Neural crest cell (in vitro differentiated cells): ENCODE data around the gene ATP6V1D. TPM values are rescaled to one million over a fixed set of nuclear protein-coding genes. Genes with fewer than 3 reads are reported as not detected.
"Not testable (repeated sequence)": the region's sequence is repeated elsewhere in the genome, so short reads cannot be mapped to it uniquely, and the experiment has no call there.

Experiments
- DNase-seq: peaks from one replicate; pipeline ENCODE4 v3.0.0; 2021; ENCODE audit warnings: low read depth, mixed read lengths, low spot score
- H3K27ac Mint-ChIP-seq: one replicate; pipeline ENCODE4 v1.8.0; 2021; ENCODE audit warnings: mild to moderate bottlenecking, mixed read lengths; ENCODE audit not compliant: unreplicated experiment
- H3K27me3 Mint-ChIP-seq: 2 replicates; pipeline ENCODE4 v1.8.0; 2021; ENCODE audit warnings: low read depth, mild to moderate bottlenecking, mixed read lengths
- H3K36me3 Mint-ChIP-seq: 2 replicates; pipeline ENCODE4 v1.8.0; 2021; ENCODE audit warnings: low read depth, mild to moderate bottlenecking, mixed read lengths
- H3K4me1 Mint-ChIP-seq: 2 replicates; pipeline ENCODE4 v1.8.0; 2021; ENCODE audit warnings: mixed read lengths
- H3K4me3 Mint-ChIP-seq: one replicate; pipeline ENCODE4 v1.8.0; 2021; ENCODE audit warnings: mild to moderate bottlenecking, mixed read lengths
- H3K9me3 Mint-ChIP-seq: 2 replicates; pipeline ENCODE4 v1.8.0; 2021; ENCODE audit warnings: mixed read lengths
- CTCF ChIP-seq: fragments of 200-600 bp; sonication (generic); conservative IDR thresholded peaks from 2 replicates; pipeline ENCODE4 v1.5.0; 2021; ENCODE audit warnings: antibody characterized with exemption, mild to moderate bottlenecking
- total RNA-seq: library from RNA; stranded (reverse); gene quantifications from 2 replicates; pipeline ENCODE4 v1.2.1, GENCODE V29; 2021

Gene ATP6V1D
- total RNA-seq, 1 donor from 2014 or later: 51.2 TPM

- H3K27ac Mint-ChIP-seq: no peak overlapping the region
Observed at GRCh38 chr14:67343601-67344230, 15.9 kb downstream of the ATP6V1D start.

GRCh38 chr14:67341231-67341630, 18.4 kb downstream of the ATP6V1D start:
- peaks cover 29% of the 10 kb centered on the region for H3K36me3 Mint-ChIP-seq
- not testable (repeated sequence) for H3K4me1 Mint-ChIP-seq, H3K27me3 Mint-ChIP-seq, H3K27ac Mint-ChIP-seq, H3K4me3 Mint-ChIP-seq, DNase-seq, H3K9me3 Mint-ChIP-seq

More at GRCh38 chr14:67343601-67344230, 15.9 kb downstream of the ATP6V1D start:
- Mint-ChIP-seq H3K9me3 (peaks cover 2% of the 10 kb centered on the region), H3K4me1 (no peaks in the 10 kb centered on the region), H3K36me3 (peaks cover 26% of the 10 kb centered on the region), H3K27me3 (no peaks in the 10 kb centered on the region), H3K4me3 (no peak overlapping the region)
- DNase-seq: no peak
- TF ChIP-seq CTCF: no peak

GRCh38 chr14:67335781-67336180, 23.8 kb downstream of the ATP6V1D start:
- H3K27me3 Mint-ChIP-seq: no peaks in the 10 kb centered on the region
- no peak overlapping the region for H3K27ac Mint-ChIP-seq
- no peak overlapping the region for H3K4me3 Mint-ChIP-seq
- TF ChIP-seq CTCF: peak; percentile 64
- peaks cover 23% of the 10 kb centered on the region for H3K36me3 Mint-ChIP-seq
- H3K9me3 Mint-ChIP-seq: peaks cover 2% of the 10 kb centered on the region
- DNase-seq: peak; percentile 12
- peaks cover 5% of the 10 kb centered on the region for H3K4me1 Mint-ChIP-seq

- no peak for TF ChIP-seq CTCF
- no peak for DNase-seq
- Mint-ChIP-seq H3K27me3 (no peaks in the 10 kb centered on the region), H3K9me3 (no peaks in the 10 kb centered on the region), H3K36me3 (peaks cover 20% of the 10 kb centered on the region), H3K4me1 (peaks cover 5% of the 10 kb centered on the region), H3K27ac (no peak overlapping the region), H3K4me3 (no peak overlapping the region)
Observed at GRCh38 chr14:67332468-67332867, 27.1 kb downstream of the ATP6V1D start.

- Mint-ChIP-seq H3K36me3 (peaks cover 24% of the 10 kb centered on the region), H3K4me1 (peaks cover 5% of the 10 kb centered on the region), H3K27me3 (no peaks in the 10 kb centered on the region), H3K27ac (no peak overlapping the region), H3K9me3 (peaks cover 2% of the 10 kb centered on the region), H3K4me3 (no peak overlapping the region)
- TF ChIP-seq CTCF: no peak
- DNase-seq: no peak
Observed at GRCh38 chr14:67331368-67332125, 28.1 kb downstream of the ATP6V1D start.

GRCh38 chr14:67329666-67330065, 29.9 kb downstream of the ATP6V1D start:
- H3K4me1 Mint-ChIP-seq, H3K4me3 Mint-ChIP-seq, H3K27me3 Mint-ChIP-seq, H3K27ac Mint-ChIP-seq, DNase-seq, H3K9me3 Mint-ChIP-seq: not testable (repeated sequence)
- peaks cover 31% of the 10 kb centered on the region for H3K36me3 Mint-ChIP-seq
